ENCODE results near the gene HBP1.

DNA sequence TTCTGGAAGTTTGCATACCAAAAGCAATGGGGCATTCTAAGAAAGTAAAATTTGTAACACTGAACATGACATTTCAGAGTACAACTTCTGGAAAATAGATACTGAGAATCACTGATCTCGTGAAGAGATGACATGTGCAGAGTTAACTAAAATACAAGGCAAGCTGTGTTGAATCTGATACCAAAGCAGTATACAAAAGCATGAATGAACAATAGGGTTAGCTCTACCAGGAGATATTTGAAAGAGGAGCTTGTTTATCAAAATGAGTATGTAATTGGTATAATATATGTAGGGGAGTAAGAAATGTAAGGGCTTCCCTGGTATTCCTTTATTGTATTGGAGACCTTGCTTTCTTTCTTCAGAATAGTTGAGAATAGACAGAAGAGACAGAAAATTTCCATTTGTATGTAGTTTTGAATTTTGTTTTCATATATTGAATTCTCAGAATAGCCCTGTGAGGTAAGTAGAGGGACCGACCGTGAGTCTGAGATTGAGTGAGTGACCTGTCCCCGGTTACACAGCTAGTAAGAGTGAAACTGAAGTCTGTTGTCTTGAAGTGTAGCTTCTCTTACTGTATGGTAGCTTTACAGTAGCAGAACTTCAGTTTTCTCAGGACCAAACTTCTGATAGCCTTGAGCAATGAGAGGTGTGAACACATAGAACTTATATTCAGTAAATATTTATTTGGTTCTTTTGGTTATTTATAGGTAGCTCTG lies 5.0 kb downstream of the HBP1 start:
- TF ChIP-seq, protein P1, sequence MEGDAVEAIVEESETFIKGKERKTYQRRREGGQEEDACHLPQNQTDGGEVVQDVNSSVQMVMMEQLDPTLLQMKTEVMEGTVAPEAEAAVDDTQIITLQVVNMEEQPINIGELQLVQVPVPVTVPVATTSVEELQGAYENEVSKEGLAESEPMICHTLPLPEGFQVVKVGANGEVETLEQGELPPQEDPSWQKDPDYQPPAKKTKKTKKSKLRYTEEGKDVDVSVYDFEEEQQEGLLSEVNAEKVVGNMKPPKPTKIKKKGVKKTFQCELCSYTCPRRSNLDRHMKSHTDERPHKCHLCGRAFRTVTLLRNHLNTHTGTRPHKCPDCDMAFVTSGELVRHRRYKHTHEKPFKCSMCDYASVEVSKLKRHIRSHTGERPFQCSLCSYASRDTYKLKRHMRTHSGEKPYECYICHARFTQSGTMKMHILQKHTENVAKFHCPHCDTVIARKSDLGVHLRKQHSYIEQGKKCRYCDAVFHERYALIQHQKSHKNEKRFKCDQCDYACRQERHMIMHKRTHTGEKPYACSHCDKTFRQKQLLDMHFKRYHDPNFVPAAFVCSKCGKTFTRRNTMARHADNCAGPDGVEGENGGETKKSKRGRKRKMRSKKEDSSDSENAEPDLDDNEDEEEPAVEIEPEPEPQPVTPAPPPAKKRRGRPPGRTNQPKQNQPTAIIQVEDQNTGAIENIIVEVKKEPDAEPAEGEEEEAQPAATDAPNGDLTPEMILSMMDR (IDR thresholded peaks at IDR 0.05), result no peak
- TF ChIP-seq POLR2A (IDR thresholded peaks at IDR 0.05), result no peak

Measured in lower leg skin (tissue), 3 donors.